Forelimb muscle (tissue), 1 donor: ENCODE measurements around the gene PRPF31. TPM values are rescaled to one million over a fixed set of nuclear protein-coding genes. Genes with fewer than 3 reads are reported as not detected.
A peak's percentile ranks its signal among the peaks of the same experiment; 100 is the strongest.
"Not testable (repeated sequence)": the region's sequence is repeated elsewhere in the genome, so short reads cannot be mapped to it uniquely, and the experiment has no call there.

Source experiments
- DNase-seq: peaks from one replicate; pipeline ENCODE4 v3.0.0-alpha.2; 2013; ENCODE audit warnings: low read depth
- polyA plus RNA-seq: library from polyadenylated mRNA; unstranded; fragments of 120-200 nt; gene quantifications from one replicate; pipeline ENCODE4 v1.2.1, GENCODE V29; 2013; ENCODE audit not compliant: insufficient read length

PRPF31 gene, protein sequence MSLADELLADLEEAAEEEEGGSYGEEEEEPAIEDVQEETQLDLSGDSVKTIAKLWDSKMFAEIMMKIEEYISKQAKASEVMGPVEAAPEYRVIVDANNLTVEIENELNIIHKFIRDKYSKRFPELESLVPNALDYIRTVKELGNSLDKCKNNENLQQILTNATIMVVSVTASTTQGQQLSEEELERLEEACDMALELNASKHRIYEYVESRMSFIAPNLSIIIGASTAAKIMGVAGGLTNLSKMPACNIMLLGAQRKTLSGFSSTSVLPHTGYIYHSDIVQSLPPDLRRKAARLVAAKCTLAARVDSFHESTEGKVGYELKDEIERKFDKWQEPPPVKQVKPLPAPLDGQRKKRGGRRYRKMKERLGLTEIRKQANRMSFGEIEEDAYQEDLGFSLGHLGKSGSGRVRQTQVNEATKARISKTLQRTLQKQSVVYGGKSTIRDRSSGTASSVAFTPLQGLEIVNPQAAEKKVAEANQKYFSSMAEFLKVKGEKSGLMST
- polyA plus RNA-seq = 44.1 TPM

GRCh38 chr19:54115109-54116063 is at the start of gene PRPF31, which contains the start of gene TFPT:
Gene PRPF31, plus strand, starts transcription at chr19:54115754. Its CDS starts 2,525 bp downstream, at chr19:54118279.
Gene TFPT, minus strand, starts transcription at chr19:54115657. Its CDS starts 388 bp downstream, at chr19:54115269.
- peak; percentile 98 for DNase-seq

DNA sequence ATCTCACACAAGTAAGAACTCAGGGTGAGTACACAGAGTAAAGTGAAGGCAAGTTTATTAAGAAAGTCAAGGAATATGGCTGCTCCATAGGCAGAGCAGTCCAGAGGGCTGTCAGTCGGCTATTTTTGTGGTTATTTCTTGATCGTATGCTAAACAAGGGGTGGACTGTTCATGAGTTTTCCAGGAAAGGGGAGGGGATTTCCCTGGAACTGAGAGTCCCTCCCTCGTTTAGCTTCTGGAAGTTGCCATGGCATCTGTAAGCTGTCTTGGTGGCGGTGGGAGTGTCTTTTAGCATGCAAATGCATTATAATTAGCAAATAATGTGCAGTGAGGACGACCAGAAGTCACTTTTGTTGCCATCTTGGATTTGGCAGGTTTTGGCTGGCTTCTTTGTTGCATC is 46.1 kb upstream of the PRPF31 start:
- DNase-seq = no peak

DNA sequence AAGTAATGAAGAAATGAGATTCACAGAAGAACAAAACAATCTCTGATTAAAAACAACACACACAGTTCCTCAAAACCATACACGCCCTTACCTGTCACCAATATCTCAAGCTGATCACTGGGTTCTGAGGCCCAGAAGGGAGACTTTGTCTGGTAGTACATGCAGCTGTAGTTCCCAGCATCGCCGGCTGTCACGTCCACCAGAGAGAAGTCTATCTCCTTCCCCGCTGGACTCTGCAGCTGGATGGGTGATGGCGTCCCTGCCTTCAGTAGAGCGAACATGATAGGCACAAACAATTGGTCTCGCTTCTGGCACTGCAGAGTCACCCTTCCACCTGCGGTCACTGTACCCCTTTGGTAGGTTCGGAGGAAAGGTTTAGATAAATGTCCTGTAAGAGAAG is 41.7 kb upstream of the PRPF31 start:
- no peak for DNase-seq

GRCh38 chr19:54074851-54075250 is 40.7 kb upstream of the PRPF31 start:
- no peak for DNase-seq

DNA sequence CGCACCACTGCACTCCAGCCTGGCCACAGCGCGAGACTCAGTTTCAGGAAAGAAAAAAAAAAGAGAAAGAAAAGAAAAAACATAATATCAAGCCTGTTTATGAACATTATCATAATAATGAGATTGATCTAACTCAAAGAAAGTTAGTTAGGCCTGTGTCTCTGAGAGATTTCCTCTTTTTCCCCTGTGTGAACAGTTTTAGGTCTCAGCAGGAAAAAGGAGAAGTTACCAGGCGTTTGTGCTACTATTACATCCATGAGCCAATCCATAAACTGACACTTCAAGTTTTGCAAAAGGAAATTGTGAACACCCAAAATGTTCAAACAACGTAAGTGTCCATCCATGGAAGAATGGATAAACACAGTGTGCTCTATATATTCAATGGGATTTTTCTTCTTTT is 38.2 kb upstream of the PRPF31 start:
- no peak for DNase-seq

DNA sequence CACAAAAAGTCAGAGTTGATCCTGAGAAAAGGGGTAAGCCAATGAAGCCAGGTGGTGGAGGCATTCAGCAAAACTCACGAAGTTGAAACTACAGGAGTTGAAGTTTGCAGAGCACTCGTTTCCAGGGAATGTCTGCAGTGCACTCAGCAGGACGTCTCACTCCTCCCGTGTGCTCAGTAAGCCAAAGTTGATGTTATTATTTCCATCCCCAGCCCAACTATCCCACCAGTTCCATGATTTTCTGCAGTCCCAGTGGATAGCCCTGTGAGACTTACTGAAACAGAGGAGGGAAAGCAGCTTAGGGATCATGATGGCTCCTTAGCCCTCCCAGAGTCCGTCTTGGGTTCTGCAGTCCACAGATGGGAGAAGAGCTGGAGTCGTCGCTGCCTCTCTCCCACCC is 34.5 kb upstream of the PRPF31 start, which contains the start of gene TARM1:
TARM1 (minus strand) TSS at position 334 of the 400 bp plus-strand sequence; CDS start at position 309, 25 bp downstream.
- no peak for DNase-seq

DNA sequence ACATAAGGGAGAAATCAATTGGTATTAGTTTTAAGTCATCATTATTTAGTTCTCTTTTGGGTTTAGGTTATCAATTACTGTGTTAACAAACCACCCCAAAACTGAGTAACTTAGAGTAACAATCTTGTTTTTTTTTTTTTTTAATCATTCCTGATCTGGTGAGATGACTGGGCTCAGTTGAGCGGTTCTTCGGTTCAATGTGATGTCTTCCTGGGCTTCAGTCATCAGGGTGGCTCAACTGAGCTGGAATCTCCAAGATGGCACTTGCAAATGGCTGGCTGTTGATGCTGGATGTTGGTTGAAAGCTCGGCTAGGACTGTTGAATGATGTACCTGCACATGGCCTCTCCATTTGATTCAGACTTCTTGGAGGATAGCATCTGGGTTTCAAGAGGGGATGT is 31.1 kb upstream of the PRPF31 start:
- DNase-seq = no peak

DNA sequence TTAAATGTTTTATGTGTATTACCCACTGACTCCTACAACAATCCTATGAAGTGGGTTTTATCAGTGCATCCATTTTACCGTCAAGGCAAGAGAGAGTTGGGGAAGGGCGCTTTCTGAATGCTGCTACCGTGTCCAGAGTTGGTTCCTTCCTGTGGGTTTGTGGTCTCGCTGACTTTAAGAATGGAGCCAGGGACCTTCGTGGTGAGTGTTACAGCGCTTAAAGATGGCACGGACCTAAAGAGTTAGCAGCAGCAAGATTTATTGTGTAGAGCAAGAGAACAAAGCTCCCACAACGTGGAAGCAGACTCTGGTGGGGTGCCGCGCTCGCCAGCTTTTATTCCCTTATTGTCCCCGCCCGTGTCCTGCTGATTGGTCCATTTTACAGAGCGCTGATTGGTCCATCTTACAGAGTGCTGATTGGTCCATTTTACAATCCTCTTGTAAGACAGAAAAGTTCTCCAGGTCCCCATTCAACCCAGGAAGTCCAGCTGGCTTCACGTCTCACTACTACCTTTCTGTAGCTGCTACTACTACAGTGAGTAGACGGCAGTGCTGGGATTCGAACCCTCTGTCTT is 21.0 kb upstream of the PRPF31 start:
- no peak for DNase-seq

DNA sequence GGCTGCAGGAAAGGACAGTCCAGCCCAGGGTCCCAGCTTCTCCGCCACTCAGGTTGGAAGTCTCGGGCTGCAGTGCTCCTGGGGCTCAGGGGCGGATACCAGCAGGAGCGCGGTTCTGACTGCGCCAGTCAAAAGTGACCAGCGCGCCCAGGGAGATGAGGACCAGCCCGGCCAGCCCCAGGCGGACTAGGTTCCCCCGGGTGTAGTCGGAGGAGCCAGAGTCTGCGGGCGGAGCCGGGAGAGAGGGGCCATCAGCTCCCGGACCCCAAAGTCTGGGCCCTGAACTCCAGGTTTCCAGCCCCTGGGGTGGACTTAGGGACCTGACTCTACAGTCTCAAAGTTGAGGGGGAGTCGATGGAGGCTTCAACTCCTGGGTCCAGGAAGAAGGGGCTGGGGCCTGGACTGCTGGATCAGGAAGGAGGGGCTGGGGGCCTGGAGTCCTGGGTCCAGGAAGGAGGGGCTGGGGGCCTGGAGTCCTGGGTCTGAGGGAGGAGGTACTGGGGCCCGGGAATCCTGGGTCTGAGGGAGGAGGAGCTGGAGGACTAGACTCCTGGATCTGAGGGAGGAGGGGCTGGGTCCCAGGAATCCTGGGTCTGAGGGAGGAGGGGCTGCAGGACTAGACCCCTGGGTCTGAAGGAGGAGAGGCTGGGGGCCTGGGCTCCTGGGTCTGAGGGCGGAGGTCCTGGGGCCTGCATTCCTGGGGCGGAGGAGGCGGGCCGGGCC is 20.3 kb upstream of the PRPF31 start:
- no peak for DNase-seq

DNA sequence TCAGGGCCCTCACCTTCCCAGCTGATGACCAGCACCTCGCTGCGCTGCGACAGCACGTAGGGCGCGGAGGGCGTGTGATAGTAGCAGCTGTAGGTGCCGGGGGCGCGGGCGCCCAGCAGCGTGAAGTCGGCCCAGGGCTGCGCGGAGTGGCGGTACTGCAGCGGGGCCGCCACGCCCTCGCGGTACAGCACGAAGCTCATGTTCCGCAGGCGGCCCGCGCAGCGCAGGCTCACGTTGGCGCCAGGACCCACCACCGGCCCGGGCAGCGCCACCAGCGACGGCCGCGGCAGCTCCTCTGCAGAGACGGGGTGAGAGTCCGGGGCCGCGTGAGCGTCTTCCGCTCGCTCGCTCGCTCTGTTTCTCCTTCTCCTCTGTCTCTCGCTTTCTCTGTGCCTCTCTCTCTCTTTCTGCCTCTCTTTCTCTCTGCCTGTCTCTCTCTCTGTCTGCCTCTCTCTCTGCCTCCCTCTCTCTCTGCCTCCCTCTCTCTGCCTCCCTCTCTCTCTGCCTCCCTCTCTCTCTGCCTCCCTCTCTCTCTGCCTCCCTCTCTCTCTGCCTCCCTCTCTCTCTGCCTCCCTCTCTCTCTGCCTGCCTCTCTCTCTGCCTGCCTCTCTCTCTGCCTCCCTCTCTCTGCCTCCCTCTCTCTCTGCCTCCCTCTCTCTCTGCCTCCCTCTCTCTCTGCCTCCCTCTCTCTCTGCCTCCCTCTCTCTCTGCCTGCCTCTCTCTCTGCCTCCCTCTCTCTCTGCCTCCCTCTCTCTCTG is 19.5 kb upstream of the PRPF31 start:
- DNase-seq = not testable (repeated sequence)

DNA sequence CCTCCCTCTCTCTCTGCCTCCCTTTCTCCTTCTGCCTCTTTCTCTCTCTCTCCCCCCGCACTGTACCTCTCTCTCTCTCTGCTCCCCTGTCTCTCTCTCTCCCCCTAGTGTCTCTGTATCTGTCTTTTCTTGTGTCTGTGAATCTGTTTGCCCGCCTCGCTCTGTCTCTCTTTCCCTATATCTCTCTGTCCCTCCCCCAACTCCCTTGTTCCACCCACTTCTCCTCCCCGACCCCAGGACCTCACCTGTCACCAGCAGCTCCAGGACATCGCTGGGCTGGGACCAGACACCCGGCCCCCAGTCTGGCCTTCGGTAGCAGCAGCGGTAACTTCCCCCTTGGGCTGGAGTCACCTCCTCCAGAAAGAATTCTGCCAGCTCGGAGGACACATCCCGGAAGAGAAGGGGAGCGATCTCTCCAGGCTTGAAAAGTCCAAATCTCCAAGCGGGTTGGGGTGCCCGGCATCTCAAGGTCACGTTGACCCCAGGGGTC is 18.9 kb upstream of the PRPF31 start:
- DNase-seq = no peak

DNA sequence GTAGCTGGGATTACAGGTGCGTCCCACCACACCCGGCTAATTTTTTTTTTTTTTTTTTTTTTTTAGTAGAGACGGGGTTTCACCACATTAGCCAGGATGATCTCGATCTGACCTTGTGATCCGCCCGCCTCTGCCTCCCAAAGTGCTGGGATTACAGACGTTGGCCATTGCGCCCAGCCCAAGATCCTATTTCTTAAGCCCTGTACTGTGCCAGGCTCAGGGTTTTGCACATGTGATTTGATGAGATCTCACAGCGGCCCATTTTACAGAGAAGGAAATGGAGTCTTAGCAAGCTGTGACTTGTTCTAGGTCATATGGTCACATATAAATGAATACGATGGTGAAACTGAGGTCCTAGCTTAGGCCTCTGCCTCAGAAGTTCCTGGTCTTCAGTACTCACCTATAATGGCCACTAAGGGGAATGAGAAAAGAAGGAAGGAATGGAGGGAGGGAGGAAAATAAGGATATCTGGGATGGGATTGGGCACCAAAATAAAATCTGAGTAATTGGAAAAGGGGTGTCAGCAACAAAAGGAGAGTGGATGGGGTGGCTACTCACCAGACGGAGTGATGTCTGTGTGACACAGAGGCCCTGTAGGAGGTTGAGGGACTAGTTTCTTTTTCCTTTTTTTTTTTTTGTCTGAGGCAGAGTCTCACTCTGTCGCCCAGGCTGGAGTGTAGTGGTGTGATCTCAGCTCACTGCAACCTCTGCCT is 16.2 kb upstream of the PRPF31 start:
- no peak for DNase-seq

GRCh38 chr19:54099903-54100255 is 15.7 kb upstream of the PRPF31 start:
- not testable (repeated sequence) for DNase-seq

- DNase-seq = no peak
Measured at GRCh38 chr19:54100561-54100960, 15.0 kb upstream of the PRPF31 start, which contains the start of gene OSCAR. Gene OSCAR, minus strand, starts transcription at chr19:54100803. Its CDS starts 11 bp downstream, at chr19:54100792.

GRCh38 chr19:54102421-54103169 is 13.0 kb upstream of the PRPF31 start, which contains the start of gene NDUFA3:
Gene NDUFA3, plus strand, starts transcription at chr19:54102855. Its CDS starts 24 bp downstream, at chr19:54102879.
- DNase-seq = peak; percentile 99

DNA sequence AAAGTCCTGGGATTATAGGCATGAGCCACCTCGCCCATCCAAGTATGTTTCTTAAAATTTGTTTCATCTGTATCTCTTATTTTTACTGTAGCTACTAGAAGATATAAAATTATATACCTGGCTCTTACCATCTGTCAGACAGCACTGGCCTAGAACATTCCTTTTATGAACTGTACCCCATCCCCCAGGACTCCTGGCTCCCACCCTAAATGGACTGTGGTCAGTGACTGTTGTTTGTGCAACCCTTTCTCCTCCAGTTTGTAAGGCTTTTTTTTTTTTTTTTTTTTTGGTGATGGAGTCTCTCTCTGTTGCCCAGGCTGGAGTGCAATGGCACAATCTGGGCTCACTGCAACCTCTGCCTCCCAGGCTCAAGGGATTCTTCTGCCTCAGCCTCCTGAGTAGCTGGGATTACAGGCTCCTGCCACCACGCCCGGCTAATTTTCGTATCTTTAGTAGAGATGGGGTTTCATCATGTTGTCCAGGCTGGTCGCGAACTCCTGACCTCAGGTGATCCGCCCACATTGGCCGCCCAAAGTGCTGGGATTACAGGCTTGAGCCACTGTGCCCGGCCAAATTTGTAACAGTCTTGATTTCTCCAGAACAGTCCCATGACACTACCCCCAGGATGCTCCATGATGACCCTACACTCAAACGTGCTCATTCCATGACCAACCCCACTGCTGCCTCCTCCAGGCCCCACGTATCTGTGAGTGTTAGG is 10.4 kb upstream of the PRPF31 start:
- DNase-seq = no peak

- DNase-seq = no peak
Measured at GRCh38 chr19:54105796-54106195, 9.8 kb upstream of the PRPF31 start.

GRCh38 chr19:54106716-54107115 is 8.8 kb upstream of the PRPF31 start:
- no peak for DNase-seq
